ENCODE measurements around the gene ATRN.

ATRN gene

DNA sequence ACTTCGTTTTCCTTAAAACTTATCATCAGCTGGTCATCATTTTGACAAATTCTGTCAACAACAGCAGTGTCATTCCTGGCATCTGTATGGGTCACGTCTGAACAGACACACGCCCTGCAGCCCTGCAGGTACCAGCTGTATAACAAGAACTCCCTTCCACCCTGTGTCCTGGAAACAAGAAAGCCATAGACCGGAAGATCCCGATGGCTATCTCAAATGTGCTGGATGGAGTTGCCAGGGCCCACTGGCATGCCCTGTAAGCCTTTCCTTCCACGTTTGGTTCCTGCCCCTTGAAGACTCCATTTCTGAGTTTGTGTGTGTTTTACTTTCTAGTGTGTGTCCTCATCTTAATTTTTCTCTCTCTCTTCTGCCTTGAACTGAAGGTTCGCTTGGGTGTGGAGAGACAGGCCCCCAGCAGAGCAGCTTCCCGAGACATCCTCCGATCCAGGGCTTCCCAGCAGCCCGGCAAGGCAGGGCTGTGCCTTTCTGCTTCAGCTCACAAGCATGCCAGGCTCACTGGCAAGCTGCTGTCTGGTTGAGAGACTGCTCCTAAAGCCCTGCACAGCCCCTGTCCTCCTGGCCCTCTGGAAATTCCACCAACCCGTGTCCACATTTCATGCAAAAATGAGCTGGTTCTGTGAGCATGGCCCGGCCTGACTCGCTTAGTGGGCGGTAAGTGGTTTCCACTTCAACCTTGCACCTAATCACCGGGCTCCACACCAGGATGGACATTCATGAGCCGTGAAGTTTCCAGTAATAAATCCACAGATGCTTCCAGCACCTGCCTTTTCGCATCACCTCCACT lies 183.7 kb downstream of the ATRN start:
- in situ Hi-C loops (cut with MboI; ENCODE audit: low sequenced_read_pairs) = no loop called here

DNA sequence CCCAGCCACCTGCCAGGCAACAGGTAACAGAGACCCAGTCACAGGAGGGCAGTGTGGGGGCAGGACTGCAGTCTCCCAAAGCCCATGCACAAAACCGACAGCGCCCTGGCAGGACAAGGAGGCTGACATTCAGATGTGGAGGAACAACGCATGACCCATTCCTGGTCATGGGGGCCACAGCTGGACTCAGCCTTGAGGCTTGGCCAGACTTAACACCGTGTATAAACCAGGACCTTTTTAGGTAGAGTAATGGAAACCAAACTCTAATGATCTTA lies 184.2 kb downstream of the ATRN start:
- in situ Hi-C loops (cut with MboI; ENCODE audit: low sequenced_read_pairs) = no loop called here

DNA sequence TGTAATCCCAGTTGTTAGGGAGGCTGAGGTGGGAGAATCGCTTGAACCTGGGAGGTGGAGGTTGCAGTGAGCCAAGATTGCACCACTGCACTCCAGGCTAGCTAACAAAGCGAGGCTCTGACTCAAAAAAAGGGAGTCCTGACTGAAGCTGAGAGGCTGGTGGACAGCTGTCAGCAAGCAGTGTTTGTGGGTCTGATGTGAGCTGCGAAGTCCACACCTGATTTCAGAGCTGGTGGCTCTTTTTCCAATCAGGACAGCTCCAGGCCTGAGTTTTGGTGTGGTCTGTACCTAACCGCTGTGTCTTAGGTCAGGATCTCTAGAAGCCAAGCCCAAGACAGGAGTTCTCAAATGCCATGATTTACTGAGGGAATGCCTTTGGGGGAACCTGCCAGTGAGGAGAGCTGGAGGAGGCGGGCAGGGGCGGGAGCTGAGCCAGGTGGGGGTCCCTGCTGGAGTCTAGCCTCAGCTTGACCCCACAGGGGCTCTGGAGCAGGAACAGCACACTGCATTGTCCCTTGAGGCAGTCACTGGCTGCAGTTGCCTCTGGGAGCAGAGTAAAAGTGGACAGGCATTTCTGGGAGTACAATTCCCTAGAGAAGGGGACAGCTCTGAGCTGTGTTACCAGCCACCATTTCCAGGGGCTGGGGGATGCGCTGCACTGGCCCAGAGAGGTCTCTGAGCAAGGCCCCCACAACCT lies 187.3 kb downstream of the ATRN start:
- in situ Hi-C loops (cut with MboI; ENCODE audit: low sequenced_read_pairs) = no loop called here

DNA sequence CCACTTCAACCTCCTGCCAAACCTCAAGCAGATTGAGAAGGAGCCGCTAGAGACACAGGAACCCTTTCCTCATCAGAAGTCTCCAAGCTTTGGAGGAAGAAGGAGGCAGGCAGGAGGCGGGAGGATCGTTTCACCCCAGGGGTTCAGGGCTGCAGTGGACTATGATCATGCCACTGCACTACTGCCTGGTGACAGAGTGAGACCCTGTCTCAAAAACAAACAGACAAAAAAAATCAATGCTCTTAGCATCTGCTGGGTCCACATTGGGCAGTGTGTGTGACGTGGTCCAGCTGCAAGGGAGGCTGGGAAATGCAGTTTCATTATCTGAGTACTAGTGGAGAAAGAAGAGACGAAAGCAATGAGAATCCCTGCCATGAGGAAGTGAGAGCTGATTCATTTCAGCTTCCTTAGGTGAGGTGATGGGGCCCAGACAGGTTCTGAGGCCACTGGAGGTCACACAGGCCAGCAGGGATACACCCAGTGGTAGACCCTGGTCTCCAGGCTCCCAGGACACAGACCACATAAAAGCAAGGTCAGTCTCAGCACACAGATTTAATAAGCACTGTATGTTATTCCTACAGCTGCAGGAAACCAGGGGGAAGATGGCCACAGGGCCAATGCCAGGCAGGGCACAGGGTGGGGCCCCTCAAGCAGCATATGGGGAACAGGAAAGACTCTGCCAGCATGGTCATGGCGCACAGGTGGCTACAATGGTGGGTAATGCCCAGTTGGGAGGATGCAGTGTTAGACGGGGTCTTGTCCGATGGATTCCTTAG lies 188.1 kb downstream of the ATRN start:
- in situ Hi-C loops (cut with MboI; ENCODE audit: low sequenced_read_pairs) = no loop called here

DNA sequence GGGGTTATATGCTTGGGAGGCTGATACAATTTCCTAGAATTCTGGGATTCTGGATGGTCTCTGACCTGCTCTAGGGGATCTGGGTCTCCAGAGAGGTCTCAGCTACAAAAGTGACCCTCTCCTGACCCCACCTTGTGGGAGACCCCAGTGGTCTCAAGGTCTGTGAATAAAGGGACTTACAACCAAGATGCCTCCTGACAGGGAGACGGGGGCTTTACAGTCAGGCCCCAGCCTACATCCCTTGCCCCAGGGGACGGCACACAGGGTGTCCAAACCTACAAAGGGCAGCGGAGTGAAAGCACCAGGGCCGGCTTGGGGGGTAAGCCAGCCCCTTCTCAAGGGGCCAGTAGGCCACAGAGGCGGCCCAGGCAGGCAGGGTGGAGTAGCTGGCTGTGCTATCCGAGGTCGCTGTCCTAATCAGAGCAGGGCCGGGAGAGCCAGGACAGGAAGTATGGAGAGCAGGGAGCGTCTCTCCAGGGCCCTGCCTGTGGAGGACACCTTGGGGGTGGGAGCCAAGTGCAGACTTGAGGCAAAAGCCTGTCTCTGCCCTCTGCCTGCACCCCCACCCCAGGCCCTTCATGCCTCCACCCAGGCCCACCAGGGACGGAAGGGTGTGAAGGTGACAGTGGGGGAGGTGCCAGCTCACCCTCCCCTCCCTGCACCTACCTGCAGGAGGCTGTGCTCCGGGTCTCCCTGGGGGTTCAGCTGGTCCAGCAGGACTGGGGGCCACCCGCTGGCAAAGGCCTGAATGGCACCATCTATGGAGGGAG lies 188.9 kb downstream of the ATRN start:
- in situ Hi-C loops (cut with MboI; ENCODE audit: low sequenced_read_pairs) = no loop called here

DNA sequence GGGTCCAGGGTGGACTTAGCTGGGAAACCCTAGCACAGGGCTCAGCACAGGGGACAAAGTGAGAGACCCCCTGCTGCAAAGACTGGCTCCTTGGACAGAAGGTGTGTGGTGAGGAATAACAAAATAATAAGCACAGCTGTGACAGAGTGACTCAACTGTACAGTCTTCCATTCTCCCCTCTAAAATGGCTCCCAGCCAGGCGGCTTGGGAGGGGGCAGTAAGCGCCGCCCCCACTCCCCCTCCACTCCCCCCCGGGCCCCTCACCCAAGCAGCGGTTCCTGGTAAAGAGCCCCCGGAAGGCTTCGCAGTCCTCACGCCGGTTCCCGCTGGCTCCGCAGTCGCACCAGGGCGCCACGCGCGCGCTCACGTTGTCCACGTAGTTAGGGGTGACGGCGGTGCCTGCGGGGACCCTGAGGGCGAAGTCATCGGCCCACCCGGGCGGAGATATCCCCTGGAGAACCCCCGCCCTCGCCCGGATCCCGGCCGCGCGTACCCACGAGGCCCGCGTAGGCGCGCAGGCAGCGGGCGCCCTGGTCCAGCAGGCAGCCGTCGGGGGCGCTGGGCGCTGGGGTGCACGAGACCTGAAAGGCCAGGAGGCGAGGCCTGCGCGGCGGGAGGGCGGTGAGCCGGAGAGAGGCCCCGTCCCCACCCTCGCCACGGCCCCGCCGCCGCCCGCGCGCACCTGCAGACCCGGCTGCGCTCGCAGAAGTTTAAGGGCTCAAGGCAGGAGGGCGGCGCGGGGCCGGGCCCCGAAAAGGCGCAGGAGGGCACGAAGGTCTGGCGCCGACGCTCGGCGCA lies 189.6 kb downstream of the ATRN start:
- in situ Hi-C loops (cut with MboI; ENCODE audit: low sequenced_read_pairs) = no loop called here

DNA sequence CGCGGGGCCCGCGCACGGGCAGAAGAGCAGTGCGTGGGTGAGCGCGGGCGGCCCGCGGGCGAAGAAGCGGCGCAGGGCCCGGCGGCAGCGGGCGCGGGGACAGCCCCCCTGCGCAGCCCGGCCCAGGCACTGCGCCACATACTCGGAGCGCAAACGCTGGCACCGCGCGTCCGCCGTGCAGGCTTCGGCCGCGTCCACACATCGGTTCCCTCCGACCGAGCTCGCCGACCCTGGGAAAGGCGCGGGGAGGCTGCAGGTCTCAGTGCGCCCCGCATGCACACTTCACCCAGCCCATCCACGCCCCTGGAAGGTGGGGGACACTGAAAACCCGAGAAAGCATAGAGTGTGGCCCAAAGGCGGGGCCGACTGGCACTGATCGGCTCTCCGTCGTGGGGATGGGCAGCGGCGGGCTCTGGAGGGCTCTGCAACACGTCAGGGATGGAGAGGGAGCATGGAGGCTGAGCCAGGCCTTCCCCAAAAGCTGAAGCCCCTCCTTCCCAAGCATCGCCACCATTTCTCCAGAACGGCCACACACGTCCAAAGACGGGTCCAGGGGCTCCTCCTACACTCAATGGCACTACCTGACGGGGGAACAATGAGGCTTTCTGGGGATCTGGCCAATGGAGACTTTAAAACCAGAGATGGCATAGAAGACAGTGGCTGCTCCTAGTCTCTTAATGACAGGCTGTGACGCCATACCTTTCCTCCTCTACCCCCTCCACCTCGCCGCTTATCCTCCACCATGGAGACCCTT lies 190.4 kb downstream of the ATRN start:
- in situ Hi-C loops (cut with MboI; ENCODE audit: low sequenced_read_pairs) = no loop called here

DNA sequence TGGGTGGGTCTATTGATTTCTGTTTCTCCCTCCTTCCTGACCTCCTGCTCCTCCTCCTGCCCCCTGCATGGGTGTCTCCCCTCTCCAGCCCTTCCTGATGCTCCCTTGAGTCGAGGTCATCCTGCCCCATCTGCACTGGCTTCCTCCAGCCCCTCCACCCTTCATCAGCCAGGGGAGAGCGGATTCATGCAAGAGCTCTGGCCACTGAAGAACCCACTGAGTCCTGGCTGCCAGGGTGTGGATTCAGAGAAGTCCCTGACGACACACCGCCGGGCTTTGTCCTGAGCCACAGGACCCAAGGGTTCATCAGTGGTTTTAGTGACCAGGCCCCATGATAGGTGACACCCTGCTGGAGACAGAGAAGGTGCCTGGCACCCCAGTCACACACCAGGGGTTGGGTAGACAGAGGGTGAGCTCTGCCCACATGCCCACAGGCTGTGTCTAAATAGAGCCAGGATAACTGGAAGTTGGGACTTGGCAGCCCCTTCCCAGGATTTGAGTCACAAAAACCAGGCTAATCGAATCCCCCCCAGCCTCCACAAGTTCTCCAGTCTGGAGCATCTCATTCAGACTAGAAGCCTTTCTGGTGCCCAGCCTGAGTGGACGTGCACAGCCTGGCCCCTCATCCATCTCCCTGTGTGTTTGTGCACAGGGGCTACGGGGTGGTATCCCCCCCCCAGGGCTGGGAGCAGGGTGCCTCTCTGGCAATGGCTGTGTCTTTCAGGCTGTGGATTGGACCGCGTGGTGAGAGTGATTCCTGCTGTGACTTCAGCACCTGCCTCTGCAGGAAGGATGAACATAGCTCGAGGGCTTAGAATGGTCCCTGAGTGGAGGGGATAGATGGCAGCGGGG lies 191.2 kb downstream of the ATRN start:
- in situ Hi-C loops (cut with MboI; ENCODE audit: low sequenced_read_pairs) = no loop called here

DNA sequence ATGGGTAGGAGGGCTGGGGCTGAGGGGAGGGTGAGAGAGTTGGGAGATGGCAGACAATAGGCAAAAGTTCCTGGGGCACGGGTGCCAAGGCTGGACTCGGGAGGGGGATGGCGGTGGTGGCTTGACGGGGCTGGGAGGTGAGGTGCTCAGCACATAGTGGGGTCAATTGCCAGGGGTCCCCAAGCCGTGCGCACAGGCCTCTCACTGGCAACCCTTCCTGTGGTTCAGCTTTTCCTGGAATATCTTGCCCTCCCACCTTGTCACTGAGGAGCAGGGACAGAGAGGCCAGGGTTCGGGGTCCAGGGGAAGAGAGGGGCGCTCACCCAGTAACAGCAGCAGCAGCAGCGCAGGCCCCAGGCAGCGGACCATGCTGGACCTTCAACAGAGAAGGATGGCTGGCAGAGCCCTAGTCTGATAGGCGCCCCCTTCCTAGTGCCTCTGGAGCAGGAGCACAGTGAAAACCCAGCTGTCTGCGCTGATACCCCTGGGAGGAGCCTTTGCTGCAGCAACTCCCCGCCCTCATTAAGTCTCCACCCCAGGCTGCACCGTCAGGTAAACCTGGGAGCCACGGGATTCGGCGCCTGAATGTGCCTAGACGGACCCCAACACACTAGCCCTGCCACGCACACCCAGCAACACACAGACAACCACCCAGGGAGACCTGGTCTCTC lies 192.3 kb downstream of the ATRN start, which contains the start of gene GFRA4:
TSS of gene GFRA4 (minus strand) at position 369 of the 671 bp plus-strand sequence. CDS start at position 369, 0 bp downstream.
- in situ Hi-C loops (cut with MboI; ENCODE audit: low sequenced_read_pairs) = no loop called here

DNA sequence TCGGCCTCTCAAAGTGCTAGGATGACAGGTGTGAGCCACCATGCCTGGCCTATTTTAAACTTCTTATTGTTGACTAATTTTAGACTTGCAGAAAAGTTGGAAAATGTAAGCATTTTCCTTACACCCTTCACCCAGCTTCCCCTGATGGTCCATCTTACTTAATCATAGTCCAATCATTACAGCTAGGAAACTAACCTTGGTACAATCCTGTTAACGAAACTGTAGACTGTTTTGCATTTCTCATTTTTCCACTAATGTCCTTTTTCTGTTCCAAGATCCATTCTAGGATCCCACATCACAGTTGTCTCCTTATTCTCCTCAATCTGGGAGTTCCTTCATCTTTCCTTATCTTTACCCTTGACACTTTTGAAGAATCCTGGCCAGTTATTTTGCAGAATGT lies 193.0 kb downstream of the ATRN start:
- in situ Hi-C loops (cut with MboI; ENCODE audit: low sequenced_read_pairs) = no loop called here

DNA sequence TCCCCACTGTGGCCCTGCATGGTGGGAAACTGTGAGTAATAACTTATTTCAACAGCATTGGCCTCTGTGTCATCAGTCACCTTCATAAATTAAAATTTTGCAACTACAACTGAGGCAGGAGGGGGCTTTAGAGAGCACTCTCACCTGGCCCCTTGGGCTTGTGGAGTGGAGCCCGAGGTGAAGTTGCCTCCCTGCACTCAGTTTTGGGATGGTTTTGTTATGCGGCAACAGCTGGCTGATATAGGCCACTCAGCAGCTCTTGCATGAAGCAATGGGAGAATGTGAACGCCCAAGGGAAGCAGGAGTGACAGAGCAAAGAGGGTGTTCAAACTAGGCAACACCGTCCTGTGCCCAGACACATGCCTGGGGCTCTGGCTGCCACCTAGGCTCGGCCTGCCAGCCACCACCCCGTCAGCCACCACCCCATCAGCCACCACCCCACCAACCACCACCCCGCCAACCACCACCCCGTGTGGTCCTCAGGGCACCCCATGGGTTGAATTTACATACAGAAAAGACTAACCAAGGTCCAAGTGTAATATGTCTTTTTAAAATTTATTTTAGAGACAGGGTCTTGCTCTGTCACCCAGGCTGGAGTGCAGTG lies 196.7 kb downstream of the ATRN start:
- in situ Hi-C loops (cut with MboI; ENCODE audit: low sequenced_read_pairs) = no loop called here

DNA sequence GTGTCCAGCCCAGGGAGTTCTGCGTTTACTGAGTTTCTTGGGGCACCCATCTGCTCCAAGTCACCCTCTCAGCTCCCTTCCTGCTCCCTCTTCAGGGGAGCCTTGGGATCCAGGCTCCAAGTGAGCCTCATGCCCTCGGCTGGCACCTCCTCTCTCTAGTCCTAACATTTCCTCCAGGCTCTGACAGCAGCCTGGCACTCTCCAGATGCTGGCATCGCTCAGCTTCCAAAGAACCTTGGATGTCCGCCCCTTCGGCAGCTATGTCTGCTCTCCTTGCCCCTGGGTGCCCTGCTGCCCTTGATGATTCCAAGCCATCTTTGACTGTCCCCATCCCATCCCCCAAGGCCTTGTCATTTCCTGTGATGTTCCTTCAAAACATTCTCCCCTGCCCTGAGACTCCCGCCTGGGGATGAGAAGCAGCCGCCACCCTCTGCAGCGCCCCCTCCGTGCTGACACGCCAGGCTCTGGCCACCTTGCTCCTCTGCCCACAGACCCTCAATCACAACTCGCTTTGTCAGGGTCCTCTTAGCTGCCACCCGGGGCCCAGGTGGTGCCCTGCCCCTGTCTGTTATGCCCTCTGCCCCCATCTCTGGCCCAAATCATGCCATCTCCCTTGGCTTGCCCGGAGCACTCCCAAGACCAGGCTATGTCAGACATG lies 199.0 kb downstream of the ATRN start:
- in situ Hi-C loops (cut with MboI; ENCODE audit: low sequenced_read_pairs) = no loop called here

DNA sequence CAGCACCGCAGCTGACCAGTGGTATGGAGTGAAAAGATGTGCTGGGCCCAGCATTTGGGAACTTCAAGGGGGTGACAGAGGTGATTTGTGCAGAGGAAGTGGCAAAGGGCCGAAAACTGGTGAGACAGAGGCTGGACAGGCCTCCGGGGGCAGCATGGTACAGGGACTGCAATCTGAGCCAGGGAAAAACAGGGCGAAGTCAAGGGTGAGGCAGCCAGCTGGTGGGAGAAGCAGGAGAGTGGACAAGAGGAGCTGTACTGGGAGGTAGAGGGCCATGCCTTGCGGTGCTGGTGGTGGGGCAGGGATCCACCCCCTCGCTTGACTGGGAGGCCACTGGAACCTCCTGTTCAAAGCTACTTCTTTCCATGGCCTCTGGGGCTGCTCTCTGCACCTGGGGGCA lies 199.7 kb downstream of the ATRN start:
- in situ Hi-C loops (cut with MboI; ENCODE audit: low sequenced_read_pairs) = no loop called here

DNA sequence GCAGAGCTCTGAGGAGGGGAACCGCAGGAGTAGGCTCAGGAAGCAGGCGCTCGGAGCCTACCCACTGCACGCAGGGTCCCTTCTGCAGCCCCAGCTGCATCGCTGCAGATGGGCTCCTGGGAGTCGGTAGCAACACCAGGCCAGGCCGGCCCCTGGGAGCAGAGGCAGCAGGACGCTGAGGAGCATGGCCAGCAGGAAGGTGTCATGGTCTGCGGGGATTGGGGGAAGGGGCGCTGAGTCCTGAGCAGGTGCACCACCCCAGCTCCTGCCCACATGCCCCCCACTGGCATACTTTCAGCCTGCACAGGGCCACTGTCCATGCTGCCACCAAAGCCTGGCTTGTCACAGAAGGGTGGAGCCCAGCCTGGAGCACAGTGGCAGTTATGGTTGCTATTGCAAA lies 200.1 kb downstream of the ATRN start:
- in situ Hi-C loops (cut with MboI; ENCODE audit: low sequenced_read_pairs) = no loop called here

DNA sequence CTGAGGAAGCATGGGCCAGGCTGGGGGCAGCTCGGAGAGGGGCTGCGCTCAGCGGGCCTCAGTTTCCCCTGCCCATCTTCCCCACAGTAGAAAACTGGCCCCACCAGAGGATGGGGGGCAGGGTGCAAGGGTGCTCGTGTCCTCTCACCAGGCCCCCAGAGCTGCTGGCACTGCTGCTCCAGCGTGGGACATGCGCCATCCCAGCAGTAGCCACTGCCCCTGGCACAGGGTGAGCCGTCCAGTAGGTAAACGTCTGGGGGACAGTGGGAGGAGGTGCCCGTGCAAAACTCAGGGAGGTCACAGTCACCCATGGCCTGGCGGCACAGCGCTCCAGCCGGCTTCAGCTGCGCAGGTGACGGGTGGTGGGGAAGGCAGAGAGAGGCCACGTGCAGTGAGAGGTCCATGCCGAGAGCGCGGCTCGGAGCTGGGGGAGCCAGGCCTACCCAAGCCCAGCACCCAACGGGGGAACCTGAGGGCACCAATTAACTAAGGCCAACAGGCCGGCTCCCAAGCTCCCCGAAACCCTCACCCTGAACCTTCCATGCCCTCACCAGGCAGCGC lies 201.2 kb downstream of the ATRN start:
- in situ Hi-C loops (cut with MboI; ENCODE audit: low sequenced_read_pairs) = no loop called here

DNA sequence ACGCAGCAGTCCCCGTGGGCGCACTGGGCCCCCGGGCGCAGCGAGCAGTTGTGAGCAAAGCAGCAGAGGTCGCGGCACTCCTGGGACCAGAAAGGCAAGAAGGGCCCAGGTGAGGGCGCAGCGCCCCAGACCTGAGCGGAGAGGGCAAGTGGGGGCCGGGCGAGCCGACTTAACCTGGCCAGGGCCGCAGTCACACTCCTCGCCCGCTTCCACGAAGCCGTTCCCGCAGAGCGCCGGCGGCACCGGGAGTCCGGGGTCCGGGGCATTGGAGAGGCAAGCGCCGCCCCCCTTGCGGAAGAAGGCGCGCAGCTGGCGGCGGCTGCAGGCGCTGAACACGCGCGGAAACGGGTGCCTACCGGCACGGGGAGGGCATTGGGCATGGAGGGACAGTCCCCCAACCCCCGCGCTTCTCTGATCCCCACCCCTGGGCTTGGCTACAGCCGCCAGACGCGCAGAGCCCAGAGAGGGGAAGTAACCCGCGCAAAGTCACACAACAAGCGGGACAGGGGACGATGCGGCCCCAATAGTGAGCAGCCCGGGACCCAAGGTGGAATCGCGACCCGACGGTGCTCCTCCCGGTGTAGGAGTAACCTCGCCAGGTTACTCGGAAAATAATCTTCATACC lies 201.8 kb downstream of the ATRN start:
- in situ Hi-C loops (cut with MboI; ENCODE audit: low sequenced_read_pairs) = no loop called here
